ENCODE data around the gene PCNT.
A peak's percentile ranks its signal among the peaks of the same experiment; 100 is the strongest.
"Not testable (repeated sequence)": the region's sequence is repeated elsewhere in the genome, so short reads cannot be mapped to it uniquely, and the experiment has no call there.

Gene PCNT

DNA sequence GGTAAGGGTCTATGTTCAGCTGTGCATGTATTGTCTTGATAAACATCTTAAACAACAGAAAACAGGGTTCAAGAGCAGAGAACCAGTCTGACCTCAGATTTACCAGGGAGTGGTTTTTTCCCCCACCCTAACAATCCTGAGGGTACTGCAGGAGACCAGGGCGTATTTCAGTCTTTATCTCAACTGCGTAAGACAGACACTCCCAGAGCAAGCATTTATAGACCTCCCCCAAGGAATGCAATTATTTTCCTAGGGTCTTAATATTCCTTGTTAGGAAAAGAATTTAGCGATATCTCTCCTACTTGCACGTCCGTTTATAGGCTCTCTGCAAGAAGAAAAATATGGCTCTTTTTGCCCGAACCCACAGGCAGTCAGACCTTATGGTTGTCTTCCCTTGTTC, 124.9 kb downstream of the PCNT start:
- H3K4me3 ChIP-seq (ENCODE audit: low read depth, low read length); H2AFZ ChIP-seq (ENCODE audit: low read length, unreplicated experiment); H3K27ac ChIP-seq (ENCODE audit: low read depth, low read length); H3K27me3 ChIP-seq (ENCODE audit: insufficient read depth, low read length); H3K4me1 ChIP-seq (ENCODE audit: control insufficient read depth, insufficient read depth, low read length, unreplicated experiment): not testable (repeated sequence)
- Histone ChIP-seq H3K36me3 (ENCODE audit: insufficient read depth, low read length) (peaks cover 16% of the 10 kb centered on the region), H3K79me2 (ENCODE audit: control insufficient read depth, insufficient read depth, low read length, unreplicated experiment) (peaks cover 15% of the 10 kb centered on the region)

DNA sequence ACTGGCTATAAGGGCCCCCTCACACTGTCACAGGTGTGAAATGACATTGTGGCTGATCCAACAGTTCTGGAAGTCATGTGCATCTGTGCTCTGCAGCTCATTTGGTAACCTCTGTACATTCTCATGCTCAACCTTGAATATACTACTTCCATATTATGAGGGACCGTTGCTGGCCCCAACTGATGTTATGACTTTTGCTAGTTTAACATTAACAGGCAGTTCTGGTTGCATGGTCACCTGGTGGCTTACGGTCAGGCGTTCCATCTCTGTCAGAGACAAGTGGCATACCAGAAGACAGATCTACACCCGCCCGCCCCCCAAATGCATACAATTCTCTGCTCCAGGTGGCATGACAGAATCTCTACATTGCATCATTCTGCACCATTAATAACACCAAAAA, 128.8 kb downstream of the PCNT start:
- Histone ChIP-seq H3K79me2 (ENCODE audit: control insufficient read depth, insufficient read depth, low read length, unreplicated experiment) (peaks cover 46% of the 10 kb centered on the region), H3K4me1 (ENCODE audit: control insufficient read depth, insufficient read depth, low read length, unreplicated experiment) (peaks cover 40% of the 10 kb centered on the region), H2AFZ (ENCODE audit: low read length, unreplicated experiment) (no peak overlapping the region), H3K27me3 (ENCODE audit: insufficient read depth, low read length) (no peaks in the 10 kb centered on the region), H3K36me3 (ENCODE audit: insufficient read depth, low read length) (peaks cover under 1% of the 10 kb centered on the region; the same call in 1 of the 2 replicates), H3K27ac (ENCODE audit: low read depth, low read length) (no peak overlapping the region), H3K4me3 (ENCODE audit: low read depth, low read length) (no peak overlapping the region)

DNA sequence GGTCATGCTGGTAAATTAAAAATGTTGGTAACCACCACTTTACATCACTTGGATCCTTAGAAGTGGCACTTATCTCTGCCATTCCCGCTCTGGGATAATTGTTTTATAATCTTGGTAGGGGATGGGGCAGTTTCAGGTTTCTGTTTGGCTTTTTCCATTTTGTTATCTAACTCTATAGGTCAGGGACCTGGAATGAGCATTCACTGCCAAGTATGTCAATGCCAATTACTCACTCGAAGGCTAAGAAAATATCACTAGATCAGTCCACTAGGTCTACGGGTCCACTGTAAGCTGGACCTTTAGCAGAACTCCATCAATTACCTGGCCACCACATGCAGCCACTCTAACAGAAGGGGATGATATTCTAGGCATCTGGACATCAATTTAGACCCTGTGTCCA, 130.2 kb downstream of the PCNT start:
- no peaks in the 10 kb centered on the region for H3K27me3 ChIP-seq (ENCODE audit: insufficient read depth, low read length)
- H3K4me3 ChIP-seq (ENCODE audit: low read depth, low read length), result no peak overlapping the region
- no peak overlapping the region for H2AFZ ChIP-seq (ENCODE audit: low read length, unreplicated experiment)
- peaks cover 48% of the 10 kb centered on the region for H3K79me2 ChIP-seq (ENCODE audit: control insufficient read depth, insufficient read depth, low read length, unreplicated experiment)
- no peaks in the 10 kb centered on the region for H3K36me3 ChIP-seq (ENCODE audit: insufficient read depth, low read length)
- H3K4me1 ChIP-seq (ENCODE audit: control insufficient read depth, insufficient read depth, low read length, unreplicated experiment), result peaks cover 40% of the 10 kb centered on the region
- no peak overlapping the region for H3K27ac ChIP-seq (ENCODE audit: low read depth, low read length)

DNA sequence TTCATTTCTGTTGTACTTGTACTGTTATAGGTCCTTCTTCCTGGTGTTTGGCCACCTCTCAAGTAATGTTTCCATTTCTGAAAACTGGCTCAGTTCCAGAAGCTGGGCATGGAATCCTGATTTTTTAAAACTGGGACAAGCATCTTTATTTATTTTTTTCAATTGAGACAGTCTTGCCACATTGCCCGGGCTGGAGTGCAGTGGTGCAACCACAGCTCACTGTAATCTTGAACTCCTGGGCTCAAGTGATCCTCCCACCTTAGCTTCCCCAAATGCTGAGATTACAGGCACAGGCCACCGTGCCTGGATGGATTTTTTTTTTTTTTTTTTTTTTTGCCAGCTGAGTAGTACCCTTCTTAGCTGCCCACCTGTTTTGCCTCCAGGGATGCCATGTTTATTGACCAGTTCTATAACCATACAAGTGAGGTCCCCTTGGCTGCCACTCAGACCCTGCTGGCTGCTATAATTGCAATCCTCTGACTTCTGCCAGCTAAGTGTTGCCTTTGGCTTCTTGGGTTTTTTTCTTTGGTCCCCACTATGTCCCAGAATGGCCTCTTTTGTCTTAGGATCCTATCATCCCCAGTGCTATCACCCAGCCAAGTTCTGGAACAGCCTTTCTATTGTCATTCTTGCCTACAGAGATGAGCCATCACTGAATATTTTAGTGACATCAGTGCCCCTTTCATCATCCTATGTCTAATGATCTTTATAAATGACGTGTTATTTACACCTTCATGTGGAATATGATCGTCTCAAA, 130.9 kb downstream of the PCNT start:
- H3K27me3 ChIP-seq (ENCODE audit: insufficient read depth, low read length), result no peaks in the 10 kb centered on the region
- H3K36me3 ChIP-seq (ENCODE audit: insufficient read depth, low read length), result no peaks in the 10 kb centered on the region
- H3K4me1 ChIP-seq (ENCODE audit: control insufficient read depth, insufficient read depth, low read length, unreplicated experiment), result peaks cover 40% of the 10 kb centered on the region
- no peak overlapping the region for H2AFZ ChIP-seq (ENCODE audit: low read length, unreplicated experiment)
- H3K4me3 ChIP-seq (ENCODE audit: low read depth, low read length), result no peak overlapping the region
- peaks cover 52% of the 10 kb centered on the region for H3K79me2 ChIP-seq (ENCODE audit: control insufficient read depth, insufficient read depth, low read length, unreplicated experiment)
- peak overlapping the region; percentile 40 for H3K27ac ChIP-seq (ENCODE audit: low read depth, low read length)

DNA sequence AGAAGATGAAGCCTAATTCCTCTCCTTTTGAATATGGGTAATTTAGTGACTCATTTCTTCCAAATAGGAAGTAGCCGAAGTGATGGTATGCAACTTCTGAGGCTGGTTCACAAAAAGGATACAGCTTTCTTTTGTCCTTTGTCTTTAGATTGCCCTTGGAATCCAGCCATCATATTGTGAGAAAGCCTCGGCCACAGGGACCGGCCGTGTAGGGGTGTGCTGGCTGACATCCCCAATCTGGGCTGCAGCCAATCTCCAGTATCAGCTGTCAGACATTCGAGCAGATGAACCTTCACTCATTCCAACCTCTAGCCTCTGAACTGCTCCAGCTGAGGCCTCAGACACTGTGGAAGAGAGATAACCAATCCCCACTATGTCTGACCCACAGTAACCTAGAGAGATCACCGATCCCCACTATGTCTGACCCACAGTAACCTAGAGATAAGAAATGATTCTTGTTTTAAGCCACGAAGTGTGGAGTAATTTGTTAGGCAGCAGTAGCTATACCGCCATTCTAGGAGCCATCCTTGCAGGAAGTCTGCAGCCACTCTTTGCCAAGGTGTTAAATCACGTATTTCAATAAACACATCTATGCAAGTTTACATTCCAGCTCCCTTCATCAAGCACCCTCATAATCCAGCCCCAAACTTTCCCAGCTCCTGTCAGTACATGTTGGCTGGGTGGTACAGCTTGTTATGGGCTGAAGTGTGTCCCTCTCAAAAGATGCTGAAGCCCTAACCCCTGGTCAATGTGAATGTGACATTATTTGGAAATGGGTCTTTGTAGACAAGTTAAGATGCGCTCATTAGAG, 131.8 kb downstream of the PCNT start:
- peak overlapping the region; percentile 90 for H3K4me3 ChIP-seq (ENCODE audit: low read depth, low read length)
- peak overlapping the region; percentile 40 for H3K27ac ChIP-seq (ENCODE audit: low read depth, low read length)
- peaks cover 40% of the 10 kb centered on the region for H3K4me1 ChIP-seq (ENCODE audit: control insufficient read depth, insufficient read depth, low read length, unreplicated experiment)
- H3K36me3 ChIP-seq (ENCODE audit: insufficient read depth, low read length), result no peaks in the 10 kb centered on the region
- H3K27me3 ChIP-seq (ENCODE audit: insufficient read depth, low read length), result no peaks in the 10 kb centered on the region
- no peak overlapping the region for H2AFZ ChIP-seq (ENCODE audit: low read length, unreplicated experiment)
- peaks cover 57% of the 10 kb centered on the region for H3K79me2 ChIP-seq (ENCODE audit: control insufficient read depth, insufficient read depth, low read length, unreplicated experiment)

DNA sequence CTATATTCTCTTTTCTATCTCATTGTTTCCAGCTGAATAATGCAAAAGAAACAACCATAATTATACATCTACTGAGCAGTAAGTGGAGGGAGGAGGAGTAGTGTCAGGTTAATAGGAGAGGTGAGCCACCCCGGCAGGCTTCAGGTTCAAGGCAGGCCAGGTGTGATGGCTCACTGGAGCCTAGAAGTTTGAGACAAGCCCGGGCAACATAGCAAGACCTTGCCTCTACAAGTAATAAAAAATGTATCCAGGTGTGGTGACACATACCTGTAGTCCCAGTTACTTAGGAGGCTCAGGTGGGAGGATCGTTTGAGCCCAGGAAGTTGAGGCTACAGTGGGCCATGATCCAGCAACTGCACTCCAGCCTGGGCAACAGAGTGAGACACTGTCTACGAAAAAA, 132.8 kb downstream of the PCNT start:
- H3K4me3 ChIP-seq (ENCODE audit: low read depth, low read length), result peak overlapping the region; percentile 90

DNA sequence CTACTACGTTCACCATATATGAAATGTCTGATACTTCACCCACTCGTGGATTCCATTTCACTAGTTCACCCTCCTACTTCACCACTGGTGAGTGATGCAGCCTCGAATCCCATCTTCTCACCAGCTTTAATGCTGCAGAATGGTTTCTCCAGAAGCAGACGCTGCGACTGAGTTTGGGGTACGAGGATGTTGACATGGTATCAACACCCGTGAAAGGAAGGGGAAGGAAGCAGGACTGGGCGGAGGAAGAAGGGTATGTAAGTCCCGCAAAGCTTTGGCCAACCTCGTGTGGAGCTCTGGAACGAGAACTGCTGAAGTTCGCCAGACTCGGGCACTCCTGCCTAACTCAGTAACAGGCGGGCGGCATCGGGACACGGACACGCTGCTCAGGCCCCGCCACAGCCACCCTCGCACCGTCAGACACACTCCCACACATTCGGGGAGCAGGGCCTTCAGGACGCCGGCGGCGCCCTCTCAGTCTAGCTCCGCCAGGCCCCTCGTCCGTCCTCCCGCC, 133.9 kb downstream of the PCNT start:
- Histone ChIP-seq H2AFZ (ENCODE audit: low read length, unreplicated experiment) (peak overlapping the region; percentile 85), H3K4me3 (ENCODE audit: low read depth, low read length) (peak overlapping the region; percentile 90), H3K4me1 (ENCODE audit: control insufficient read depth, insufficient read depth, low read length, unreplicated experiment) (peaks cover 40% of the 10 kb centered on the region), H3K79me2 (ENCODE audit: control insufficient read depth, insufficient read depth, low read length, unreplicated experiment) (peaks cover 76% of the 10 kb centered on the region), H3K27me3 (ENCODE audit: insufficient read depth, low read length) (no peaks in the 10 kb centered on the region), H3K27ac (ENCODE audit: low read depth, low read length) (peak overlapping the region; percentile 66), H3K36me3 (ENCODE audit: insufficient read depth, low read length) (no peaks in the 10 kb centered on the region)

More for the DNA sequence above, 132.8 kb downstream of the PCNT start:
- Histone ChIP-seq H3K36me3 (ENCODE audit: insufficient read depth, low read length) (no peaks in the 10 kb centered on the region), H3K27me3 (ENCODE audit: insufficient read depth, low read length) (no peaks in the 10 kb centered on the region), H3K27ac (ENCODE audit: low read depth, low read length) (no peak overlapping the region), H2AFZ (ENCODE audit: low read length, unreplicated experiment) (no peak overlapping the region), H3K4me1 (ENCODE audit: control insufficient read depth, insufficient read depth, low read length, unreplicated experiment) (peaks cover 40% of the 10 kb centered on the region), H3K79me2 (ENCODE audit: control insufficient read depth, insufficient read depth, low read length, unreplicated experiment) (peaks cover 67% of the 10 kb centered on the region)

DNA sequence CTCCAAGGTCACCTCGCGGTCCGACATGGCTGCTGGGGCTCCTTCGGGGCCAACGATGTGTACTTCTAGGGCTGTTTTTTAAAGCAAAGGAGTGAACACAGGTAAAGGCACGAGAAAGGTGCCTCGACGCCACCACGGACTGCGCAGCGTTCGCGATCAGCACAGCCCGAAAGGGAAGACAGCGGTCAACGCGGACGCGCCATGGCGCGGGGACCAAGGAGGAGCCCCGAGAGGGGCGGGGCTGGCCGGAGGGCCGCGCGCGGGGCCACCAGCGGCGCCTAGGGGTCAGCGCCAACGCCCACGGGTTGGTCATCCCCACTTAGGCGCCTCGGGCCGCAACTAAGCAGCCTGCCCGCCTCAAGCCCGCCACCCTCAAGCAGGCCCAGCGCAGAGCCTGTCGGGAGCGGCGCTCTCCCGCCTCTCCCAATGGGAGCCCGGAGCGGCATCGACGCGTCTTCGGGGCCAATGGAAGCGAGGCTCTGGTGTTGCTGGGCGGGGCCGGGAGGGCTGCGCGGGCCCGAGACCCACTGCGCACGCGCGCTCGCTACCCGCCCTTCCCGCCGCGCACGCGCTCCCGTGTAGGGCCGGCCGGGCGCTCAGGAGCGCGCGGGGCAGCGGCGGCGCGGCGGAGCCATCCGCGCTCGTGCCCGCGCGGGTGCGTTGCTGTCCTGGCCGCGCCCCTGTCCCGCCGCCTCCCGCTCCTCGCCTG, 134.5 kb downstream of the PCNT start, which contains the start of gene DIP2A:
TSS of gene DIP2A (plus strand) at position 577 of the 709 bp plus-strand sequence. CDS start 241 bp downstream, outside the sequence.
- H3K79me2 ChIP-seq (ENCODE audit: control insufficient read depth, insufficient read depth, low read length, unreplicated experiment), result peaks cover 75% of the 10 kb centered on the region
- H2AFZ ChIP-seq (ENCODE audit: low read length, unreplicated experiment), result peak within 1 kb of the TSS; percentile 85
- peaks cover 3% of the 10 kb centered on the region; the same call in 1 of the 2 replicates for H3K36me3 ChIP-seq (ENCODE audit: insufficient read depth, low read length)
- H3K4me1 ChIP-seq (ENCODE audit: control insufficient read depth, insufficient read depth, low read length, unreplicated experiment), result peaks cover 40% of the 10 kb centered on the region
- no peaks in the 10 kb centered on the region for H3K27me3 ChIP-seq (ENCODE audit: insufficient read depth, low read length)
- peak within 1 kb of the TSS; percentile 66 for H3K27ac ChIP-seq (ENCODE audit: low read depth, low read length)
- peak within 1 kb of the TSS; percentile 90 for H3K4me3 ChIP-seq (ENCODE audit: low read depth, low read length)

DNA sequence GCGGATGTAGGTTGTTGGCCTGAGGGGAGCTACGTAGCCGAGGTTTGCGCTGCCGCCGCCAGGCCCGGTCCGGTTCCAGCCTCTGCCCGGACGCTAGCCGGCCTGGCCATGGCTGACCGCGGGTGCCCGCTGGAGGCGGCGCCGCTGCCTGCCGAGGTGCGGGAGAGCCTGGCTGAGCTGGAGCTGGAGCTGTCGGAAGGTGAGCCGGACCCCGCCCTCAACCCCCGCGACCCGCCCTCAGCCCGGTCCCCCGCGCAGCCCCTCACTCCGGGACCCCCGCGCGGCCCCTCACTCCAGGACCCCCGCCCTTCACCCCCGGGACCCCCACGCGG, 135.0 kb downstream of the PCNT start:
- Histone ChIP-seq H3K36me3 (ENCODE audit: insufficient read depth, low read length) (peaks cover 3% of the 10 kb centered on the region; the same call in 1 of the 2 replicates), H2AFZ (ENCODE audit: low read length, unreplicated experiment) (peak overlapping the region; percentile 71), H3K4me1 (ENCODE audit: control insufficient read depth, insufficient read depth, low read length, unreplicated experiment) (peaks cover 37% of the 10 kb centered on the region)

DNA sequence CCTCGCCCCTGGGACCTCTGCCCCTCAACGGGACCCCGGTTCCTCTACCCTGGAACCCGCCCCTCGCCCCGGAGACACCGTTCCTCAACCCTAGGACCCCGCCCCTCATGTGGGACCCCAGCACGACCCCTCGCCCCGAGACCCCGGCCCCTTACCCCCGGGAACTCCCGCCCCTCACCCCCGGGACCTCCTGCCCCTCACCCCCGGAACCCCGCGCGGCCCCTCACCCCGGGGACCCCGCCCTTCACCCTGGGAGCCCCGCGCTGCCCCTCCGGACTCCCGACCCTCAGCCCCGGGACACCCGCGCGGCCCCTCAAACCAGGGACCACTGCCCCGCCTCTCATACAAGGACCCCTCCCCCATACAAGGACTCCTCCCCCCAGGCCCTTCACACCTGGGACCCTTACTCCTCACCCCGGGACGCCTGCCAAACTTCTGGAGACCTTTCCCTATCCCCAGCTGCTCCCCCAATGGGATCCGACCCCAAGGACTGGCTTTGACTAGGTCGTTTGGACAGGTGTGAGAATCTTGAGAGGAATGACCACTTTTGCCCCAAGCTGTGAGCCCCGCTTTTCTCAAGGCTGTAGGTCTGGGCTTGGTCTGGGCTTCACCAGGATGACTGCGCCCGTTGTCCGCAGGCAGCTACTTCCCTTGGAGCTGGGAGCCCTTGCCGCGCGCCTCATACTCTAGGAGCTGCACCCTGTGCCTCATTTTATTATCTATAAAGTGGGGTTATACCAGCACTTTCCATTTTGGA, 135.6 kb downstream of the PCNT start:
- peaks cover 3% of the 10 kb centered on the region; the same call in 1 of the 2 replicates for H3K36me3 ChIP-seq (ENCODE audit: insufficient read depth, low read length)
- H3K27me3 ChIP-seq (ENCODE audit: insufficient read depth, low read length), result no peaks in the 10 kb centered on the region
- peaks cover 32% of the 10 kb centered on the region for H3K4me1 ChIP-seq (ENCODE audit: control insufficient read depth, insufficient read depth, low read length, unreplicated experiment)
- H3K27ac ChIP-seq (ENCODE audit: low read depth, low read length), result no peak overlapping the region
- H3K79me2 ChIP-seq (ENCODE audit: control insufficient read depth, insufficient read depth, low read length, unreplicated experiment), result peaks cover 67% of the 10 kb centered on the region
- peak overlapping the region; percentile 85 for H3K4me3 ChIP-seq (ENCODE audit: low read depth, low read length)
- no peak overlapping the region for H2AFZ ChIP-seq (ENCODE audit: low read length, unreplicated experiment)

More for the DNA sequence above, 135.0 kb downstream of the PCNT start:
- Histone ChIP-seq H3K79me2 (ENCODE audit: control insufficient read depth, insufficient read depth, low read length, unreplicated experiment) (peaks cover 73% of the 10 kb centered on the region), H3K27me3 (ENCODE audit: insufficient read depth, low read length) (no peaks in the 10 kb centered on the region), H3K4me3 (ENCODE audit: low read depth, low read length) (peak overlapping the region; percentile 85), H3K27ac (ENCODE audit: low read depth, low read length) (no peak overlapping the region)

Data from ACC112 (cell line).